Measurements from ENCODE around the gene LRRC45. TPM values are rescaled to one million over a fixed set of nuclear protein-coding genes. Genes with fewer than 3 reads are reported as not detected.

The LRRC45 gene
- total and polyA plus RNA-seq, 2 of the 4 experiments (the other 2 are of a cell fraction), result 7.2 to 10.2 TPM

GRCh38 chr17:82070611-82071010, 47.5 kb downstream of the LRRC45 start:
- CTCF ChIA-PET, result no interaction called here

More at GRCh38 chr17:82070611-82071010, 47.5 kb downstream of the LRRC45 start:
- no TSS peak for BruUV-seq (replicated peaks)
- Histone ChIP-seq H3K4me1 (ENCODE audit: control insufficient read depth, insufficient read depth, low read length) (peaks cover 5% of the 10 kb centered on the region), H3K9me1 (ENCODE audit: insufficient read depth, low read length) (no peaks in the 10 kb centered on the region; the same call in 1 of the 2 replicates), H3K4me3 (ENCODE audit: insufficient read depth, low read depth, low read length) (no peak overlapping the region), H2BK15ac (ENCODE audit: low read depth, low read length) (no peak overlapping the region), H2AFZ (replicated peaks; ENCODE audit: low read length, poor library complexity) (no peak overlapping the region), H4K91ac (ENCODE audit: insufficient read depth, low read depth, low read length) (no peak overlapping the region), H3K27me3 (ENCODE audit: control insufficient read depth, insufficient read depth, low read length) (no peaks in the 10 kb centered on the region), H2BK20ac (ENCODE audit: low read depth, low read length) (no peak overlapping the region), H2BK120ac (ENCODE audit: low read depth, low read length) (no peak overlapping the region), H3K9ac (ENCODE audit: low read depth, low read length) (no peak overlapping the region), H4K8ac (ENCODE audit: low read depth in 2 of 2, low read length in 2 of 2) (no peak overlapping the region), H4K20me1 (ENCODE audit: insufficient read depth, low read length) (no peaks in the 10 kb centered on the region), H3K14ac (replicated peaks; ENCODE audit: low read depth, low read length) (no peak overlapping the region), H3K79me1 (ENCODE audit: low read depth in 1 of 2, low read length in 2 of 2) (peaks cover 0 to 10% of the 10 kb centered on the region in 2 experiments; a peak in 3 of 4 replicates), H3K23ac (ENCODE audit: low read depth, low read length) (no peak overlapping the region), H3K4me2 (ENCODE audit: low read depth, low read length) (no peak overlapping the region), H3K27ac (ENCODE audit: insufficient read depth, low read length) (no peak overlapping the region), H2AK9ac (replicated peaks; ENCODE audit: low read depth, low read length, poor library complexity) (no peak overlapping the region), H3K56ac (ENCODE audit: extremely low read depth, insufficient read depth, low read length) (no peak overlapping the region), H3K36me3 (ENCODE audit: control insufficient read depth, insufficient read depth, low read length) (no peaks in the 10 kb centered on the region), H2AK5ac (ENCODE audit: low read depth, low read length) (no peak overlapping the region), H3K9me3 (ENCODE audit: control insufficient read depth, insufficient read depth, low read length) (no peaks in the 10 kb centered on the region), H3K4ac (ENCODE audit: low read depth, low read length) (no peak overlapping the region), H2BK5ac (ENCODE audit: low read depth, low read length, poor library complexity, severe bottlenecking) (no peak overlapping the region), H3K18ac (ENCODE audit: low read depth, low read length) (no peak overlapping the region), H4K5ac (ENCODE audit: low read depth, low read length) (no peak overlapping the region)
- intact Hi-C loops (cut with micrococcal nuclease), result no loop called here
- no peak for DNase-seq
- no peak for ATAC-seq (ENCODE audit: low read depth)
- POLR2A ChIA-PET (ENCODE audit: unreplicated experiment), result no interaction called here
- dilution Hi-C loops (cut with HindIII; ENCODE audit: low sequenced_read_pairs, unreplicated experiment), result no loop called here
- TF ChIP-seq, protein P1, sequence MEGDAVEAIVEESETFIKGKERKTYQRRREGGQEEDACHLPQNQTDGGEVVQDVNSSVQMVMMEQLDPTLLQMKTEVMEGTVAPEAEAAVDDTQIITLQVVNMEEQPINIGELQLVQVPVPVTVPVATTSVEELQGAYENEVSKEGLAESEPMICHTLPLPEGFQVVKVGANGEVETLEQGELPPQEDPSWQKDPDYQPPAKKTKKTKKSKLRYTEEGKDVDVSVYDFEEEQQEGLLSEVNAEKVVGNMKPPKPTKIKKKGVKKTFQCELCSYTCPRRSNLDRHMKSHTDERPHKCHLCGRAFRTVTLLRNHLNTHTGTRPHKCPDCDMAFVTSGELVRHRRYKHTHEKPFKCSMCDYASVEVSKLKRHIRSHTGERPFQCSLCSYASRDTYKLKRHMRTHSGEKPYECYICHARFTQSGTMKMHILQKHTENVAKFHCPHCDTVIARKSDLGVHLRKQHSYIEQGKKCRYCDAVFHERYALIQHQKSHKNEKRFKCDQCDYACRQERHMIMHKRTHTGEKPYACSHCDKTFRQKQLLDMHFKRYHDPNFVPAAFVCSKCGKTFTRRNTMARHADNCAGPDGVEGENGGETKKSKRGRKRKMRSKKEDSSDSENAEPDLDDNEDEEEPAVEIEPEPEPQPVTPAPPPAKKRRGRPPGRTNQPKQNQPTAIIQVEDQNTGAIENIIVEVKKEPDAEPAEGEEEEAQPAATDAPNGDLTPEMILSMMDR (conservative IDR thresholded peaks at IDR 0.05; ENCODE audit: low read depth, low read length), result no peak
- TF ChIP-seq RCOR1 (IDR thresholded peaks at IDR 0.05; ENCODE audit: insufficient replicate concordance, low read length) (no peak), NFE2L2 (IDR thresholded peaks at IDR 0.05; ENCODE audit: low read depth, low read length) (no peak)
- TF ChIP-seq, protein P2, sequence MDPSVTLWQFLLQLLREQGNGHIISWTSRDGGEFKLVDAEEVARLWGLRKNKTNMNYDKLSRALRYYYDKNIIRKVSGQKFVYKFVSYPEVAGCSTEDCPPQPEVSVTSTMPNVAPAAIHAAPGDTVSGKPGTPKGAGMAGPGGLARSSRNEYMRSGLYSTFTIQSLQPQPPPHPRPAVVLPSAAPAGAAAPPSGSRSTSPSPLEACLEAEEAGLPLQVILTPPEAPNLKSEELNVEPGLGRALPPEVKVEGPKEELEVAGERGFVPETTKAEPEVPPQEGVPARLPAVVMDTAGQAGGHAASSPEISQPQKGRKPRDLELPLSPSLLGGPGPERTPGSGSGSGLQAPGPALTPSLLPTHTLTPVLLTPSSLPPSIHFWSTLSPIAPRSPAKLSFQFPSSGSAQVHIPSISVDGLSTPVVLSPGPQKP (IDR thresholded peaks at IDR 0.05; ENCODE audit: borderline replicate concordance, low read depth, low read length), result no peak
- in situ Hi-C loops (cut with MboI; ENCODE audit: low sequenced_read_pairs), result no loop called here

All from IMR-90 (cell line).